Activated T-cell treated with anti-CD3 and anti-CD28 coated beads, Interleukin-2, amount 50 U/mL, for 24 hours (primary cell): ENCODE measurements around the gene PTPRM.
A peak's percentile ranks its signal among the peaks of the same experiment; 100 is the strongest.
"Not testable (repeated sequence)": the region's sequence is repeated elsewhere in the genome, so short reads cannot be mapped to it uniquely, and the experiment has no call there.

ENCODE experiments used
- DNase-seq: peaks from one replicate; pipeline ENCODE4 v3.0.0-alpha.2; 2020
- H3K27ac Mint-ChIP-seq: 2 replicates; pipeline ENCODE4 v1.8.0; 2020; ENCODE audit warnings: mild to moderate bottlenecking, mixed read lengths
- H3K27me3 Mint-ChIP-seq: 2 replicates; pipeline ENCODE4 v1.8.0; 2020; ENCODE audit warnings: mixed read lengths
- H3K36me3 Mint-ChIP-seq: 2 replicates; pipeline ENCODE4 v1.8.0; 2020; ENCODE audit warnings: low read depth, mixed read lengths
- H3K4me1 Mint-ChIP-seq: 2 replicates; pipeline ENCODE4 v1.8.0; 2020; ENCODE audit warnings: low read depth, mixed read lengths
- H3K4me3 Mint-ChIP-seq: 2 replicates; pipeline ENCODE4 v1.8.0; 2020; ENCODE audit warnings: mild to moderate bottlenecking, moderate library complexity, mixed read lengths
- H3K9me3 Mint-ChIP-seq: 2 replicates; pipeline ENCODE4 v1.8.0; 2020; ENCODE audit warnings: mixed read lengths

Gene PTPRM

GRCh38 chr18:7953095-7953958 is 386.2 kb downstream of the PTPRM start:
- Mint-ChIP-seq H3K36me3 (no peaks in the 10 kb centered on the region), H3K27me3 (no peaks in the 10 kb centered on the region), H3K4me3 (peak overlapping the region; percentile 14), H3K27ac (peak overlapping the region; percentile 78), H3K9me3 (no peaks in the 10 kb centered on the region), H3K4me1 (peaks cover 36% of the 10 kb centered on the region)
- DNase-seq: no peak

DNA sequence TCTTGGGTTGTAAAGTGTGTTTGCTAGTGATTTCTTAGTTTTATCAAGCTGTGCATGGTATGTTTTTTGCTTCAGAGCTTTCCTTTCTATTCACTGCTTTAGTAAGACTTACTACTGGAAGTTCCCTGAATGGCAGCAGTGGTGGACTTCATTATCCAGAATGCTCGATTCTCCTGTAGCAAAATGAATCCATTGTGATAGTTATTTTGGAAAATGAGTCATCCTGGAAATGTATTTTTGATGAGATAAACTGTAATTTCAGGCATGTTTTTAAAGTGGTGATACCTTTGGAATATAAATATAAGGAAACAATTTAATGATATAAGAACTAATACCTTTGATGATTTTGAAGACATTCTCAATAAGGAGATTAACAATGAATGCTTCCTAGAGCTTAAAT is 387.1 kb downstream of the PTPRM start:
- Mint-ChIP-seq H3K9me3 (no peaks in the 10 kb centered on the region), H3K36me3 (no peaks in the 10 kb centered on the region), H3K27me3 (no peaks in the 10 kb centered on the region), H3K27ac (peak overlapping the region; percentile 78), H3K4me1 (peaks cover 39% of the 10 kb centered on the region), H3K4me3 (no peak overlapping the region)
- no peak for DNase-seq

DNA sequence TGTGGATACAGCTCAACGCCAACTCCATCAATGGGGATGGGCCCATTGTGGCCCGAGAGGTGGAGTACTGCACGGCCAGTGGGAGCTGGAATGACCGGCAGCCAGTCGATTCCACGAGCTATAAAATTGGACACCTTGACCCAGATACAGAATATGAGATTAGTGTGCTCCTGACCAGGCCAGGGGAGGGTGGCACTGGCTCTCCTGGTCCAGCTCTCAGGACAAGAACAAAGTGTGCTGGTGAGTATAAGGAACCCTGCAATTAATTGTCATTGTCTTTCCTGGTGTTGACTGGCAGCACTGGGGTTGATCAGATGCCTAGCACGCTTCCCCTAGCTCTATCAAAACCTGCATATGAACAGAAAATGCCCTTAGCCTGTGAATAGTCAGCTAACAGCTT is 388.1 kb downstream of the PTPRM start:
- Mint-ChIP-seq H3K4me1 (peaks cover 37% of the 10 kb centered on the region), H3K4me3 (no peak overlapping the region), H3K9me3 (no peaks in the 10 kb centered on the region), H3K27me3 (no peaks in the 10 kb centered on the region), H3K36me3 (no peaks in the 10 kb centered on the region), H3K27ac (no peak overlapping the region)
- DNase-seq: no peak

DNA sequence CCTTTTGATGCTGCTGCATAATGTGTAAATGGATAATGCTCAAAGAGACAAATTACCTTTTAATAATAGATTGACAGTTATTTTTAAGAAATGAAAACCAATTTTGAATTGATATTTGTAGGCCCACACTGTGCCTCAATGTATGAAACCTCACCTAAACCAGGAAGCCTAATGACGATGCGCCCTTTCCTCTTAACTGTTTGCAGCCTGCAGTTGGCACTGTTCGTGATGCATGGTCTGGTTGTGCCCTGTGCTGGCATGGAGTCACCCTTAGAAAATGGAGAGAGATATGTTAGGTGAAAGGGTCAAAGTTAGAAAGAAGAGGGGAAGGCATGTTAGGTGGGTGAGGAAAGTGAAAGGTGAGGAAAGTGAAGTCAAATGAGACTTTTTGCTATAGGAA is 390.2 kb downstream of the PTPRM start:
- DNase-seq: no peak
- no peaks in the 10 kb centered on the region for H3K36me3 Mint-ChIP-seq
- H3K27ac Mint-ChIP-seq: peak overlapping the region; percentile 61
- H3K27me3 Mint-ChIP-seq: no peaks in the 10 kb centered on the region
- no peak overlapping the region for H3K4me3 Mint-ChIP-seq
- no peaks in the 10 kb centered on the region for H3K9me3 Mint-ChIP-seq
- H3K4me1 Mint-ChIP-seq: peaks cover 33% of the 10 kb centered on the region

GRCh38 chr18:7958081-7958896 is 391.2 kb downstream of the PTPRM start:
- Mint-ChIP-seq H3K27ac (peak overlapping the region; percentile 83), H3K4me1 (peaks cover 28% of the 10 kb centered on the region)

DNA sequence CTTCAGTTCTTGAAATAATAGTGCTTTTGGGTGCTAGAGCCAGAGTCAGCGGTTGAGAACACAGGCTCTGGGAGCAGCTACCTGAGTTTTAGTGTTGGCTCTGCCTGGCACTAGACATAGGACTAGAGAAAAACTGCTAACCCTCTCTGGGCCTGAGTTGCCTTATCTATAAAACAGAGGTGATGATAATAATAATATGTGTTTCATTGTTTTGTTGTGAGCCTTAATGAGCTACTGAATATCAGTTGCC is 391.7 kb downstream of the PTPRM start:
- H3K4me3 Mint-ChIP-seq: peak overlapping the region; percentile 0
- peaks cover 23% of the 10 kb centered on the region for H3K4me1 Mint-ChIP-seq
- H3K27ac Mint-ChIP-seq: peak overlapping the region; percentile 83
- no peaks in the 10 kb centered on the region for H3K27me3 Mint-ChIP-seq
- no peaks in the 10 kb centered on the region for H3K9me3 Mint-ChIP-seq
- DNase-seq: no peak
- no peaks in the 10 kb centered on the region for H3K36me3 Mint-ChIP-seq

More at GRCh38 chr18:7958081-7958896, 391.2 kb downstream of the PTPRM start:
- DNase-seq: no peak
- H3K9me3 Mint-ChIP-seq: no peaks in the 10 kb centered on the region
- H3K36me3 Mint-ChIP-seq: no peaks in the 10 kb centered on the region
- H3K4me3 Mint-ChIP-seq: peak overlapping the region; percentile 0
- H3K27me3 Mint-ChIP-seq: no peaks in the 10 kb centered on the region

- H3K36me3 Mint-ChIP-seq, H3K4me3 Mint-ChIP-seq, DNase-seq, H3K27me3 Mint-ChIP-seq, H3K9me3 Mint-ChIP-seq, H3K4me1 Mint-ChIP-seq, H3K27ac Mint-ChIP-seq: not testable (repeated sequence)
Measured at GRCh38 chr18:7966682-7967081, 399.6 kb downstream of the PTPRM start.

GRCh38 chr18:7974200-7974874 is 407.2 kb downstream of the PTPRM start:
- H3K4me1 Mint-ChIP-seq: no peaks in the 10 kb centered on the region
- peaks cover 2% of the 10 kb centered on the region for H3K9me3 Mint-ChIP-seq

DNA sequence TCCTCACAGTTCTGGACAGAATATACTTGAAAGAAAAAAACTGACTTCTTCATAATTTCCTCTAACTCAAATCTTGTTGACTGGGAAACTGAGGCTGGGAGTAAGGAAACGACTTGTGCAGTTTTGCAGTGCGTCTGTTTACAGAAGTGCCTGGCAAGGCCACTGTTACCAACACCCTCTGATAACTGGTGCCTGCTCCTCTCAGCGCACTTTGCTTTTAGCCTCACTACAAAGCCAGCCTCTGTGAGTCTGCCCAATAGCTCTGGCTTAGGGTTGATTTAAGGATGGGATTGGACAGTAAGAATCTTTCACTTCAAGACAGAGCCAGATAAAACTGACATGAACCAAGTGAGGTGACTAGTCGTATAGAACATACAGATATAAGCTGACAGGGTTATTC is 410.8 kb downstream of the PTPRM start:
- Mint-ChIP-seq H3K27me3 (no peaks in the 10 kb centered on the region), H3K27ac (no peak overlapping the region), H3K4me1 (no peaks in the 10 kb centered on the region), H3K36me3 (no peaks in the 10 kb centered on the region), H3K9me3 (no peaks in the 10 kb centered on the region), H3K4me3 (no peak overlapping the region)
- DNase-seq: no peak

More at GRCh38 chr18:7974200-7974874, 407.2 kb downstream of the PTPRM start:
- Mint-ChIP-seq H3K27ac (no peak overlapping the region), H3K4me3 (no peak overlapping the region), H3K27me3 (no peaks in the 10 kb centered on the region), H3K36me3 (no peaks in the 10 kb centered on the region)
- no peak for DNase-seq

GRCh38 chr18:7978834-7979233 is 411.7 kb downstream of the PTPRM start:
- H3K9me3 Mint-ChIP-seq: no peaks in the 10 kb centered on the region
- no peak for DNase-seq
- H3K4me3 Mint-ChIP-seq: no peak overlapping the region
- no peaks in the 10 kb centered on the region for H3K27me3 Mint-ChIP-seq
- H3K4me1 Mint-ChIP-seq: no peaks in the 10 kb centered on the region
- no peak overlapping the region for H3K27ac Mint-ChIP-seq
- H3K36me3 Mint-ChIP-seq: no peaks in the 10 kb centered on the region

GRCh38 chr18:7979714-7980113 is 412.6 kb downstream of the PTPRM start:
- H3K4me1 Mint-ChIP-seq: no peaks in the 10 kb centered on the region
- H3K9me3 Mint-ChIP-seq: no peaks in the 10 kb centered on the region
- H3K27me3 Mint-ChIP-seq: no peaks in the 10 kb centered on the region
- no peak overlapping the region for H3K4me3 Mint-ChIP-seq
- no peak for DNase-seq
- H3K27ac Mint-ChIP-seq: no peak overlapping the region
- H3K36me3 Mint-ChIP-seq: no peaks in the 10 kb centered on the region

GRCh38 chr18:7980136-7980535 is 413.0 kb downstream of the PTPRM start:
- DNase-seq: no peak
- Mint-ChIP-seq H3K27me3 (no peaks in the 10 kb centered on the region), H3K36me3 (no peaks in the 10 kb centered on the region), H3K9me3 (no peaks in the 10 kb centered on the region), H3K4me3 (no peak overlapping the region), H3K4me1 (no peaks in the 10 kb centered on the region), H3K27ac (no peak overlapping the region)

- no peaks in the 10 kb centered on the region for H3K36me3 Mint-ChIP-seq
- no peak for DNase-seq
- no peak overlapping the region for H3K27ac Mint-ChIP-seq
- no peak overlapping the region for H3K4me3 Mint-ChIP-seq
- H3K4me1 Mint-ChIP-seq: no peaks in the 10 kb centered on the region
- H3K27me3 Mint-ChIP-seq: no peaks in the 10 kb centered on the region
- H3K9me3 Mint-ChIP-seq: no peaks in the 10 kb centered on the region
Measured at GRCh38 chr18:7980656-7981055, 413.5 kb downstream of the PTPRM start.

DNA sequence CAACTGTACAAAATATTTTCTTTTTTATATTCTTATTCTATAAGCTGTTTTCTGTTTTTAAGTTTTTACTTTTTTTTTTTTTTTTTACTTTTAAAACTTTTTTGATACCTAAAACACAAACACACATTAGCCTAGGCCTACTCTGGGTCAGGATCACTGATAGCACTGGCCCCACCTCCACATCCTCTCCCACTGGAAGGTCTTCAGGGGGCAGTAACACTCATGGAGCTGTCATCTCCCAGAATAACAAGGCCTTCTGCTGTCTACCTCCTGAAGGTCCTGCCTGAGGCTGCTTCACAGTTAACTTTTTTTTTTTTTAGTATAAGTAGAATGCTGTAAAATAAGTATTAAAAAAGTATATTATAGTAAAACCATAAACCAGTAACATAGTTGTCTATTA is 415.1 kb downstream of the PTPRM start:
- Mint-ChIP-seq H3K4me1 (no peaks in the 10 kb centered on the region), H3K27me3 (no peaks in the 10 kb centered on the region), H3K27ac (no peak overlapping the region), H3K4me3 (no peak overlapping the region), H3K9me3 (no peaks in the 10 kb centered on the region), H3K36me3 (no peaks in the 10 kb centered on the region)
- DNase-seq: no peak
